MCF 10A (cell line): ENCODE results near the gene TBC1D4. TPM values are rescaled to one million over a fixed set of nuclear protein-coding genes. Genes with fewer than 3 reads are reported as not detected.

Source experiments
- BruUV-seq: library from RNA; stranded (reverse); fragments of 400-500 nt; replicated peaks from 2 replicates; lab custom pipeline; 2021; lab: Mats Ljungman, UMichigan
- CTCF ChIA-PET: fragments of 300-600 bp; sonication (Branson Sonifier 250); formaldehyde crosslinking; extraction: SDS; loops from one replicate; lab custom pipeline; 2021; ENCODE audit warnings: antibody characterized with exemption, inconsistent platforms; lab: Yijun Ruan, JAX
- POLR2A ChIA-PET: fragments of 300-600, 350-650 bp; sonication (Branson Sonifier 250); formaldehyde crosslinking; extraction: SDS; loops from one replicate; lab custom pipeline; 2020; ENCODE audit warnings: antibody characterized with exemption, inconsistent platforms; lab: Yijun Ruan, JAX
- DNase-seq: peaks from one replicate; pipeline ENCODE4 v3.0.0-alpha.2; 2018; ENCODE audit not compliant: unreplicated experiment
- H3K27ac Mint-ChIP-seq: one replicate; pipeline ENCODE4 v1.8.0; 2022; ENCODE audit warnings: mild to moderate bottlenecking, low read depth, mixed read lengths; ENCODE audit not compliant: unreplicated experiment
- H3K27me3 Mint-ChIP-seq: one replicate; pipeline ENCODE4 v1.8.0; 2022; ENCODE audit warnings: mixed read lengths; ENCODE audit not compliant: insufficient read depth, unreplicated experiment
- H3K36me3 Mint-ChIP-seq: one replicate; pipeline ENCODE4 v1.8.0; 2022; ENCODE audit warnings: mild to moderate bottlenecking, moderate library complexity, mixed read lengths; ENCODE audit not compliant: insufficient read depth, unreplicated experiment
- H3K4me1 Mint-ChIP-seq: one replicate; pipeline ENCODE4 v1.8.0; 2022; ENCODE audit warnings: mixed read lengths; ENCODE audit not compliant: insufficient read depth, unreplicated experiment
- H3K4me3 Mint-ChIP-seq: one replicate; pipeline ENCODE4 v1.8.0; 2022; ENCODE audit warnings: mild to moderate bottlenecking, moderate library complexity, mixed read lengths; ENCODE audit not compliant: unreplicated experiment
- H3K9me3 Mint-ChIP-seq: one replicate; pipeline ENCODE4 v1.8.0; 2022; ENCODE audit warnings: mixed read lengths; ENCODE audit not compliant: unreplicated experiment
- intact Hi-C: fragments of 100-400 bp; cut with micrococcal nuclease; formaldehyde crosslinking; loops from 2 replicates; pipeline ENCODE4 v1.14.1; 2022
- total RNA-seq: library from RNA; stranded (reverse); gene quantifications from 2 replicates; pipeline ENCODE4 v1.2.3, GENCODE V29; 2022
- TF ChIP-seq, protein P1 (sequence below): fragments of 200-600 bp; IDR thresholded peaks from one replicate; pipeline ENCODE4 v1.8.0; 2022; ENCODE audit warnings: antibody characterized with exemption, mild to moderate bottlenecking; ENCODE audit not compliant: unreplicated experiment

The TBC1D4 gene
- total RNA-seq, 1 experiment from 2014 or later = 9.3 TPM

- Mint-ChIP-seq H3K4me1 (peaks cover 11% of the 10 kb centered on the region), H3K4me3 (no peak overlapping the region), H3K27ac (no peak overlapping the region), H3K36me3 (peaks cover 6% of the 10 kb centered on the region), H3K27me3 (no peaks in the 10 kb centered on the region), H3K9me3 (peaks cover 7% of the 10 kb centered on the region)
- TF ChIP-seq, protein P1, sequence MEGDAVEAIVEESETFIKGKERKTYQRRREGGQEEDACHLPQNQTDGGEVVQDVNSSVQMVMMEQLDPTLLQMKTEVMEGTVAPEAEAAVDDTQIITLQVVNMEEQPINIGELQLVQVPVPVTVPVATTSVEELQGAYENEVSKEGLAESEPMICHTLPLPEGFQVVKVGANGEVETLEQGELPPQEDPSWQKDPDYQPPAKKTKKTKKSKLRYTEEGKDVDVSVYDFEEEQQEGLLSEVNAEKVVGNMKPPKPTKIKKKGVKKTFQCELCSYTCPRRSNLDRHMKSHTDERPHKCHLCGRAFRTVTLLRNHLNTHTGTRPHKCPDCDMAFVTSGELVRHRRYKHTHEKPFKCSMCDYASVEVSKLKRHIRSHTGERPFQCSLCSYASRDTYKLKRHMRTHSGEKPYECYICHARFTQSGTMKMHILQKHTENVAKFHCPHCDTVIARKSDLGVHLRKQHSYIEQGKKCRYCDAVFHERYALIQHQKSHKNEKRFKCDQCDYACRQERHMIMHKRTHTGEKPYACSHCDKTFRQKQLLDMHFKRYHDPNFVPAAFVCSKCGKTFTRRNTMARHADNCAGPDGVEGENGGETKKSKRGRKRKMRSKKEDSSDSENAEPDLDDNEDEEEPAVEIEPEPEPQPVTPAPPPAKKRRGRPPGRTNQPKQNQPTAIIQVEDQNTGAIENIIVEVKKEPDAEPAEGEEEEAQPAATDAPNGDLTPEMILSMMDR = no peak
- intact Hi-C loops = no loop called here
- ChIA-PET POLR2A (interaction anchor here (1.6 to 2.3 kb wide), 3 partner anchors 10 to 24 kb away, joined by 6 to 7 read pairs (median 7); no protein-coding TSS in a partner anchor), CTCF (interaction anchor here (0.6 to 1.6 kb wide), 4 partner anchors 10 to 15 kb away, joined by 3 to 8 read pairs (median 3); partner anchors contain the start of gene TBC1D4)
- no peak for DNase-seq
- BruUV-seq = no TSS peak
Measured at GRCh38 chr13:75469047-75469446, 12.9 kb downstream of the TBC1D4 start.

DNA sequence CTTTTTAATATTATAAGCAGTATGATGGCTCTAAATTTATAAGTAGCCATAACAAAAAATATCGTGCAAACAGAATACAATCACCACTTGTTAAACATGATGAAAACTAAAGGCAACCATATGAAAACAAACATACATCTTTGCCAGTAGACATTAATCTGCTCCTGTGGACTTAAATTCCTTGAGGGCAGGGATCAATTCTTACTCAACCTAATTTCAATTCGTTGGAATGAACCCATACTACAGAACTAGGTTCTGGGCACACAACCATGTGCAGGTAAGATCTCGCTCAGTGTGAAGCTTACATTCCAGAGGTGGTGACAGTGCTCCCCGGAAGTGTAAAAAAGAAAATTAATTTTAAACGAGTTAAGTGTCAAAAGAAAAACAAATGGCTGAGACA lies 13.4 kb downstream of the TBC1D4 start:
- CTCF ChIA-PET = interaction anchor here (0.6 to 1.6 kb wide), 5 partner anchors 8 to 95 kb away, joined by 3 to 8 read pairs (median 3); partner anchors contain the start of gene TBC1D4
- no peak overlapping the region for H3K4me3 Mint-ChIP-seq
- POLR2A ChIA-PET = interaction anchor here (1.0 to 2.3 kb wide), 5 partner anchors 10 to 67 kb away, joined by 3 to 17 read pairs (median 7); partner anchors contain the start of gene TBC1D4
- H3K27ac Mint-ChIP-seq = no peak overlapping the region
- BruUV-seq = no TSS peak
- intact Hi-C loops = no loop called here
- DNase-seq = no peak
- H3K27me3 Mint-ChIP-seq = no peaks in the 10 kb centered on the region
- H3K4me1 Mint-ChIP-seq = peaks cover 11% of the 10 kb centered on the region
- H3K36me3 Mint-ChIP-seq = peaks cover 6% of the 10 kb centered on the region
- H3K9me3 Mint-ChIP-seq = peaks cover 7% of the 10 kb centered on the region
- TF ChIP-seq, protein P1 = no peak

DNA sequence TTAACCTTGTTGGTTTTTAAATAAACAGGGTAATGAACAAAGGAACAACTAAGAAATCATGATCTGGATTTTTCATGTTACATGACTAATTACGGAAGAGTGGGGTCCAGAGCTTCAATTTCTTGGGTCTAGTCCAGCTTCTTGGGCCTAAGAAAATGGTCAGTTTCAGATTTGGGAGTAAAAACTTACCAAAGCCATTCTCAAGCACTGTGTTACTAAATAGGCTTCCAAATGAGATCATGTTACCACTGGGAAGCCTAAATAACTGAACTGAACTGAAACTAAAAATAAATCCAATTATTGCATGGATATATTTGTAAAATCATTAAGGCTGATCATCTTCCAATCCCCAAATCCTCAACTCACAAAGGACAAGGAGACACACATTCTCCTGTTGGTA lies 13.9 kb downstream of the TBC1D4 start:
- H3K27ac Mint-ChIP-seq = no peak overlapping the region
- ChIA-PET CTCF (interaction anchor here (0.6 to 1.6 kb wide), 6 partner anchors 8 to 100 kb away, joined by 3 to 8 read pairs (median 3); partner anchors contain the start of gene TBC1D4), POLR2A (interaction anchor here (0.9 to 2.3 kb wide), 8 partner anchors 8 to 66 kb away, joined by 3 to 17 read pairs (median 4); partner anchors contain the start of gene TBC1D4)
- peaks cover 7% of the 10 kb centered on the region for H3K9me3 Mint-ChIP-seq
- H3K27me3 Mint-ChIP-seq = no peaks in the 10 kb centered on the region
- DNase-seq = no peak
- peaks cover 6% of the 10 kb centered on the region for H3K36me3 Mint-ChIP-seq
- intact Hi-C loops = no loop called here
- no TSS peak for BruUV-seq
- peaks cover 11% of the 10 kb centered on the region for H3K4me1 Mint-ChIP-seq
- TF ChIP-seq, protein P1 = no peak
- H3K4me3 Mint-ChIP-seq = no peak overlapping the region

- Mint-ChIP-seq H3K4me3 (no peak overlapping the region), H3K36me3 (peaks cover 6% of the 10 kb centered on the region), H3K4me1 (peaks cover 11% of the 10 kb centered on the region), H3K27me3 (no peaks in the 10 kb centered on the region), H3K9me3 (peaks cover 7% of the 10 kb centered on the region), H3K27ac (no peak overlapping the region)
- ChIA-PET POLR2A (interaction anchor here (0.8 to 2.3 kb wide), 7 partner anchors 8 to 258 kb away, joined by 3 to 17 read pairs (median 3); partner anchors contain the start of gene TBC1D4), CTCF (interaction anchor here (0.6 to 1.6 kb wide), 4 partner anchors 15 to 101 kb away, joined by 3 to 8 read pairs (median 4); partner anchors contain the start of gene TBC1D4)
- no TSS peak for BruUV-seq
- no peak for DNase-seq
- TF ChIP-seq, protein P1 = no peak
- intact Hi-C loops = no loop called here
Measured at GRCh38 chr13:75467040-75467728, 14.8 kb downstream of the TBC1D4 start.
